HepG2 (cell line): ENCODE data around the gene PPP1R18. TPM values are rescaled to one million over a fixed set of nuclear protein-coding genes. Genes with fewer than 3 reads are reported as not detected.

ENCODE experiments used
- ARID2 ChIP-seq: sonication (generic); formaldehyde crosslinking; IDR thresholded peaks from 2 replicates; pipeline ENCODE4 v1.8.1; 2022; ENCODE audit warnings: mild to moderate bottlenecking, missing genetic modification reagents, borderline replicate concordance
- HMGA1 ChIP-seq: sonication (generic); formaldehyde crosslinking; conservative IDR thresholded peaks from 2 replicates; pipeline ENCODE4 v1.4.0; 2020; ENCODE audit warnings: missing genetic modification reagents
- HNF4A ChIP-seq: sonication (generic); formaldehyde crosslinking; IDR thresholded peaks from 2 replicates; pipeline ENCODE4 v1.4.0; 2020; ENCODE audit warnings: missing genetic modification reagents
- KDM4B ChIP-seq: sonication (generic); formaldehyde crosslinking; IDR thresholded peaks from 2 replicates; pipeline ENCODE4 v1.4.0; 2020; ENCODE audit warnings: missing genetic modification reagents
- KLF11 ChIP-seq: IDR thresholded peaks from 2 replicates; pipeline ENCODE4 v1.6.1; 2016; ENCODE audit warnings: missing compliant biosample characterization
- KMT2A ChIP-seq: sonication (generic); formaldehyde crosslinking; IDR thresholded peaks from 2 replicates; pipeline ENCODE4 v1.4.0; 2020; ENCODE audit warnings: missing genetic modification reagents
- LCORL ChIP-seq, 2 experiments: fragments of 450-650 bp in 1 of 2; sonication (generic) in 1 of 2; formaldehyde crosslinking in 1 of 2; IDR thresholded peaks; 2 replicates each; pipeline versions ENCODE4 v1.5.0 to v1.6.1; 2017 to 2020; ENCODE audit warnings: antibody characterized with exemption in 1 of 2, missing genetic modification reagents in 1 of 2
- PHF21A ChIP-seq: sonication (generic); formaldehyde crosslinking; IDR thresholded peaks from 2 replicates; pipeline ENCODE4 v1.5.0; 2020; ENCODE audit warnings: mild to moderate bottlenecking, missing genetic modification reagents
- SETDB1 ChIP-seq: sonication (generic); formaldehyde crosslinking; IDR thresholded peaks from 2 replicates; pipeline ENCODE4 v1.5.1; 2020; ENCODE audit warnings: missing genetic modification reagents, mild to moderate bottlenecking, borderline replicate concordance
- SOX13 ChIP-seq, 3 experiments: fragments of 450-650 bp in 1 of 3; sonication (generic) in 1 of 3; formaldehyde crosslinking in 1 of 3; IDR thresholded peaks in 2 of 3; conservative IDR thresholded peaks in 1 of 3; 2 replicates each; pipeline versions ENCODE4 v1.5.0 to v1.6.1; 2016 to 2020; ENCODE audit warnings: antibody characterized with exemption in 1 of 3, mild to moderate bottlenecking in 1 of 3, missing compliant biosample characterization in 1 of 3, missing genetic modification reagents in 1 of 3, moderate library complexity in 1 of 3
- TBL1XR1 ChIP-seq: fragments of 150-350 bp; IDR thresholded peaks from 2 replicates; pipeline ENCODE4 v1.6.1; 2014; ENCODE audit warnings: borderline replicate concordance, low read length; ENCODE audit not compliant: partially characterized antibody
- TOE1 ChIP-seq: sonication (generic); formaldehyde crosslinking; IDR thresholded peaks from 2 replicates; pipeline ENCODE4 v1.4.0; 2020; ENCODE audit warnings: mild to moderate bottlenecking, missing genetic modification reagents
- ZBTB1 ChIP-seq: sonication (generic); formaldehyde crosslinking; IDR thresholded peaks from 2 replicates; pipeline ENCODE4 v1.4.0; 2020; ENCODE audit warnings: missing genetic modification reagents, borderline replicate concordance
- ZFX ChIP-seq: sonication (generic); formaldehyde crosslinking; IDR thresholded peaks from 2 replicates; pipeline ENCODE4 v1.4.0; 2020; ENCODE audit warnings: mild to moderate bottlenecking, low read depth, missing genetic modification reagents, moderate library complexity
- ZNF224 ChIP-seq: sonication (generic); formaldehyde crosslinking; IDR thresholded peaks from 2 replicates; pipeline ENCODE4 v1.5.0; 2020; ENCODE audit warnings: mild to moderate bottlenecking, missing genetic modification reagents
- ZNF644 ChIP-seq: IDR thresholded peaks from 2 replicates; pipeline ENCODE4 v1.6.1; 2016; ENCODE audit warnings: low read depth
- ZNF782 ChIP-seq: sonication (generic); formaldehyde crosslinking; IDR thresholded peaks from 2 replicates; pipeline ENCODE4 v1.4.0; 2020; ENCODE audit warnings: missing genetic modification reagents, mild to moderate bottlenecking, borderline replicate concordance
- ZNF878 ChIP-seq: sonication (generic); formaldehyde crosslinking; IDR thresholded peaks from 2 replicates; pipeline ENCODE4 v1.8.1; 2023; ENCODE audit warnings: mild to moderate bottlenecking, missing genetic modification reagents, moderate library complexity
- polyA plus RNA-seq, 8 experiments: library from polyadenylated mRNA; depleted of rRNA in 3 of 8; stranded (reverse) in 7 of 8; unstranded in 1 of 8; fragments of >200 nt; fragmentation: Illumina TruSeq in 4 of 8; extraction: Trizol in 4 of 8; gene quantifications; 2 replicates each; pipeline versions ENCODE4 v1.2.1 to v1.2.3, GENCODE V29; 2011 to 2016; ENCODE audit warnings: low read depth in 4 of 8, missing spikeins in 1 of 8, mixed read lengths in 1 of 8; ENCODE audit not compliant: insufficient read depth in 1 of 8
- total RNA-seq, 5 experiments: library from RNA; depleted of rRNA; stranded (reverse); fragments of >200 nt; fragmentation: Illumina TruSeq; extraction: Trizol; gene quantifications; 2 replicates each; pipeline ENCODE4 v1.2.3, GENCODE V29; 2016; ENCODE audit warnings: low read depth in 1 of 5
- TF ChIP-seq, protein P1 (sequence below): sonication (generic); formaldehyde crosslinking; IDR thresholded peaks from 2 replicates; pipeline ENCODE4 v1.4.0; 2020; ENCODE audit warnings: mild to moderate bottlenecking, missing genetic modification reagents
- TF ChIP-seq, protein P2 (sequence below): sonication (generic); formaldehyde crosslinking; IDR thresholded peaks from one replicate; pipeline ENCODE4 v1.5.1; 2020; ENCODE audit warnings: mild to moderate bottlenecking, missing genetic modification reagents; ENCODE audit errors: not compliant biosample characterization

The PPP1R18 gene
- total and polyA plus RNA-seq, 2 of the 13 experiments (the other 11 are each of a cell fraction or from before 2014, with no cell fraction given) = 4.9 to 9.2 TPM

DNA sequence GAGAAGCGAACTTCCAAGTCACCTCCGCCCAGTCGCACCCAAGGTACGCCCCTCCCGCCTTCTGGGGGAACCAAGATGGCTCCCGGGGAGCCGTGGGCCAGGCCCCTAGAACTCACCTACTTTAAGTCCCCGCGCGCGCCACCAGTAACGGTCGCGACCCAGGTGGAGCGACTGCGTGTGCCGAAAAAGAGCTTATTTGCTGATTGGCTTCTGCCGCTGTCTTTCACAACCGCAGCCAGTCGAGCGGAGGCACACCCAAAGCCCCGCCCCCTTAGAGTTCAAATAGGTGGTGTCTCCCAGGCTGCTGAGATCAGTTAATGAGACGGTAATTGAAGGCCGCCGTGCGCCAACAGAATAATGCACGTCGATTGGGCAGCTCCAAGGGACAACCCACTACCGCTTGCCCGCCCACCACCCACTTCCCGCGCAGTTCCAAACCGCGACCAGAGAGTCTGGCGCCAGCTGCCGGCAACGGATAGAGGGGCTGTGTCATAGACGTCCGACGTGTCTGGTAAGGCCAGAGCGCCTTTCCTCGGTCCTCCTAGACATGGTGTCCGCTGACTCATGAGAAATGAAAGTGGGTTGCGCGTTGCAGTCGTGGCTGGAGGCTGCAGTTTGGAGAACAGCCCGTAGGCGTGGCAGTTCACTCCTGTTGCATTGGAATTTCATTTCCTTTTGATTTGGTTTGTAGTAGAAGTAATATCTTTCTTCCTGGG lies 30.8 kb upstream of the PPP1R18 start, which contains the start of gene MDC1 (continued):
- TF ChIP-seq KLF11 (CRISPR knock-in tag) (peak; percentile 83; the same call in 1 of the 2 replicates), SOX13 (IDR thresholded peaks at IDR 0.05) (no peak), SOX13 (CRISPR knock-in tag; conservative IDR thresholded peaks at IDR 0.05 in 1 of 2, IDR thresholded peaks at IDR 0.05 in 1 of 2) (peak in 1 of 2 experiments; percentile 83; a peak in 2 of 4 replicates), HNF4A (peak; percentile 26; the same call in 1 of the 2 replicates), ZNF878 (CRISPR knock-in tag) (peak; percentile 99), ZNF644 (CRISPR knock-in tag) (peak; percentile 57), ZNF224 (CRISPR knock-in tag) (peak; percentile 92), PHF21A (CRISPR knock-in tag) (peak; percentile 97), TOE1 (peak; percentile 88; the same call in 1 of the 2 replicates), HMGA1 (CRISPR knock-in tag) (no peak), KDM4B (CRISPR knock-in tag) (peak; percentile 86; the same call in 1 of the 2 replicates), KMT2A (CRISPR knock-in tag) (peak; percentile 93), ZNF782 (CRISPR knock-in tag) (peak; percentile 93; the same call in 1 of the 2 replicates), TBL1XR1 (no peak), SETDB1 (CRISPR knock-in tag) (no peak), ZFX (CRISPR knock-in tag) (peak; percentile 83), ZBTB1 (CRISPR knock-in tag) (no peak), LCORL (IDR thresholded peaks at IDR 0.05) (no peak), LCORL (CRISPR knock-in tag; IDR thresholded peaks at IDR 0.05) (peak; percentile 57), ARID2 (CRISPR knock-in tag) (peak; percentile 90; the same call in 1 of the 2 replicates)
- TF ChIP-seq, protein P1, sequence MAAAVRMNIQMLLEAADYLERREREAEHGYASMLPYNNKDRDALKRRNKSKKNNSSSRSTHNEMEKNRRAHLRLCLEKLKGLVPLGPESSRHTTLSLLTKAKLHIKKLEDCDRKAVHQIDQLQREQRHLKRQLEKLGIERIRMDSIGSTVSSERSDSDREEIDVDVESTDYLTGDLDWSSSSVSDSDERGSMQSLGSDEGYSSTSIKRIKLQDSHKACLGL = peak; percentile 42
- TF ChIP-seq, protein P2, sequence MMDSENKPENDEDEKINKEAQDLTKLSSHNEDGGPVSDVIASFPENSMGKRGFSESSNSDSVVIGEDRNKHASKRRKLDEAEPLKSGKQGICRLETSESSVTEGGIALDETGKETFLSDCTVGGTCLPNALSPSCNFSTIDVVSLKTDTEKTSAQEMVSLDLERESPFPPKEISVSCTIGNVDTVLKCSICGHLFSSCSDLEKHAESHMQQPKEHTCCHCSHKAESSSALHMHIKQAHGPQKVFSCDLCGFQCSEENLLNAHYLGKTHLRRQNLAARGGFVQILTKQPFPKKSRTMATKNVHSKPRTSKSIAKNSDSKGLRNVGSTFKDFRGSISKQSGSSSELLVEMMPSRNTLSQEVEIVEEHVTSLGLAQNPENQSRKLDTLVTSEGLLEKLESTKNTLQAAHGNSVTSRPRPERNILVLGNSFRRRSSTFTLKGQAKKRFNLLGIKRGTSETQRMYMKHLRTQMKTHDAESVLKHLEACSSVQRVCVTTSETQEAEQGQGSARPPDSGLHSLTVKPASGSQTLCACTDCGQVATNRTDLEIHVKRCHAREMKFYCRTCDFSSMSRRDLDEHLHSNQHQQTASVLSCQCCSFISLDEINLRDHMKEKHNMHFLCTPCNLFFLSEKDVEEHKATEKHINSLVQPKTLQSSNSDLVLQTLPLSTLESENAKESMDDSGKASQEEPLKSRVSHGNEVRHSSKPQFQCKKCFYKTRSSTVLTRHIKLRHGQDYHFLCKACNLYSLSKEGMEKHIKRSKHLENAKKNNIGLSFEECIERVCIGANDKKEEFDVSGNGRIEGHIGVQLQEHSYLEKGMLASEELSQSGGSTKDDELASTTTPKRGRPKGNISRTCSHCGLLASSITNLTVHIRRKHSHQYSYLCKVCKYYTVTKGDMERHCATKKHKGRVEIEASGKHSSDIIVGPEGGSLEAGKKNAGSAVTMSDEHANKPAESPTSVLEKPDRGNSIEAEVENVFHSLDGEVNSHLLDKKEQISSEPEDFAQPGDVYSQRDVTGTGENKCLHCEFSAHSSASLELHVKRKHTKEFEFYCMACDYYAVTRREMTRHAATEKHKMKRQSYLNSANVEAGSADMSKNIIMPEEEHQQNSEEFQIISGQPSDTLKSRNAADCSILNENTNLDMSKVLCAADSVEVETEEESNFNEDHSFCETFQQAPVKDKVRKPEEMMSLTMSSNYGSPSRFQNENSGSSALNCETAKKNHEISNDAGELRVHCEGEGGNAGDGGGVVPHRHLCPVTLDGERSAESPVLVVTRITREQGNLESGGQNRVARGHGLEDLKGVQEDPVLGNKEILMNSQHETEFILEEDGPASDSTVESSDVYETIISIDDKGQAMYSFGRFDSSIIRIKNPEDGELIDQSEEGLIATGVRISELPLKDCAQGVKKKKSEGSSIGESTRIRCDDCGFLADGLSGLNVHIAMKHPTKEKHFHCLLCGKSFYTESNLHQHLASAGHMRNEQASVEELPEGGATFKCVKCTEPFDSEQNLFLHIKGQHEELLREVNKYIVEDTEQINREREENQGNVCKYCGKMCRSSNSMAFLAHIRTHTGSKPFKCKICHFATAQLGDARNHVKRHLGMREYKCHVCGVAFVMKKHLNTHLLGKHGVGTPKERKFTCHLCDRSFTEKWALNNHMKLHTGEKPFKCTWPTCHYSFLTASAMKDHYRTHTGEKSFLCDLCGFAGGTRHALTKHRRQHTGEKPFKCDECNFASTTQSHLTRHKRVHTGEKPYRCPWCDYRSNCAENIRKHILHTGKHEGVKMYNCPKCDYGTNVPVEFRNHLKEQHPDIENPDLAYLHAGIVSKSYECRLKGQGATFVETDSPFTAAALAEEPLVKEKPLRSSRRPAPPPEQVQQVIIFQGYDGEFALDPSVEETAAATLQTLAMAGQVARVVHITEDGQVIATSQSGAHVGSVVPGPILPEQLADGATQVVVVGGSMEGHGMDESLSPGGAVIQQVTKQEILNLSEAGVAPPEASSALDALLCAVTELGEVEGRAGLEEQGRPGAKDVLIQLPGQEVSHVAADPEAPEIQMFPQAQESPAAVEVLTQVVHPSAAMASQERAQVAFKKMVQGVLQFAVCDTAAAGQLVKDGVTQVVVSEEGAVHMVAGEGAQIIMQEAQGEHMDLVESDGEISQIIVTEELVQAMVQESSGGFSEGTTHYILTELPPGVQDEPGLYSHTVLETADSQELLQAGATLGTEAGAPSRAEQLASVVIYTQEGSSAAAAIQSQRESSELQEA (CRISPR knock-in tag) = peak; percentile 38
